Iris pigment epithelial cell (primary cell): ENCODE measurements around the gene PON3.
A peak's percentile ranks its signal among the peaks of the same experiment; 100 is the strongest.

Experiments used
- DNase-seq: peaks from one replicate; pipeline ENCODE4 v3.0.0-alpha.2; 2011; ENCODE audit warnings: low read depth

PON3 gene

GRCh38 chr7:95396136-95397032 lies at the start of gene PON3:
Gene PON3 (minus strand): TSS chr7:95396375. CDS start chr7:95396350, 25 bp downstream.
- no peak for DNase-seq

- no peak for DNase-seq
These were observed 48.6 kb upstream of the PON3 start for GRCh38 chr7:95444796-95445195.

- no peak for DNase-seq
These were observed 45.1 kb upstream of the PON3 start for GRCh38 chr7:95441042-95441823.

GRCh38 chr7:95440394-95441038 lies 44.3 kb upstream of the PON3 start:
- DNase-seq: no peak

GRCh38 chr7:95436407-95436806 lies 40.2 kb upstream of the PON3 start:
- DNase-seq: no peak

- no peak for DNase-seq
These were observed 39.2 kb upstream of the PON3 start for GRCh38 chr7:95435422-95435780.

GRCh38 chr7:95434557-95435421 lies 38.6 kb upstream of the PON3 start, which contains the start of gene PON2:
Gene PON2 (minus strand): TSS chr7:95435028. CDS start chr7:95434951, 77 bp downstream.
- peak; percentile 85 for DNase-seq

- no peak for DNase-seq
These were observed 37.9 kb upstream of the PON3 start for GRCh38 chr7:95433952-95434556.

GRCh38 chr7:95433129-95433528 lies 37.0 kb upstream of the PON3 start:
- no peak for DNase-seq

GRCh38 chr7:95432606-95433005 lies 36.4 kb upstream of the PON3 start:
- no peak for DNase-seq

- DNase-seq: peak; percentile 81
These were observed 34.7 kb upstream of the PON3 start for GRCh38 chr7:95430864-95431263.

- DNase-seq: no peak
These were observed 33.2 kb upstream of the PON3 start for GRCh38 chr7:95429241-95429990.

- no peak for DNase-seq
These were observed 31.8 kb upstream of the PON3 start for GRCh38 chr7:95427914-95428516.

GRCh38 chr7:95427166-95427565 lies 31.0 kb upstream of the PON3 start:
- no peak for DNase-seq

- DNase-seq: no peak
These were observed 29.5 kb upstream of the PON3 start for GRCh38 chr7:95425694-95426093.

- no peak for DNase-seq
These were observed 28.5 kb upstream of the PON3 start for GRCh38 chr7:95424716-95425115.

- DNase-seq: peak; percentile 34
These were observed 25.8 kb upstream of the PON3 start for GRCh38 chr7:95421847-95422444.

- DNase-seq: peak; percentile 71
These were observed 25.0 kb upstream of the PON3 start for GRCh38 chr7:95421000-95421846.

GRCh38 chr7:95412075-95412474 lies 15.9 kb upstream of the PON3 start:
- no peak for DNase-seq
